ENCODE data around the gene TNRC6B. TPM values are rescaled to one million over a fixed set of nuclear protein-coding genes. Genes with fewer than 3 reads are reported as not detected.

The TNRC6B gene
- total RNA-seq, 2 experiments from 2014 or later, result 37.0 to 63.7 TPM

DNA sequence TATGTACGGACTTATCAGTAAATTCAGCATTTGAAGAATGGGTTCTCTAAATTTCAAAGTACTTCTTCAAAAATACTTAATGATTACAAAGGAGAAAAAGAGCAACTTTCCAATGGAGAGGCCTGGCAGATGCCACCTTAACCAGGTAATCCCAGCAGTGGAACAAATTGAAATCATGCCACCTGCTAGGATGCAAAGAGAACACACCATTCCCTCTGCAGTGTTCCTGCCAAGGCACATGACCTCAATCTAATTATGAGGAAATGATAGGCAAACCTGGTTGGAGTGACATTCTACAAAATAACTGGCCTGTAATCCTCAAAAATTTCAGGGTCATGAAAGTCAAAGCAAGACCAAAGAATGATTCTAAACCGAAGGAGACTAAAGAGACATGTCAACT, 21.5 kb downstream of the TNRC6B start:
- ChIA-PET POLR2A (interaction anchor here (1.3 kb wide), 1 partner anchor 115 kb away, joined by 3 read pairs; no protein-coding TSS in a partner anchor), CTCF (ENCODE audit: unreplicated experiment) (no interaction called here)
- H3K4me1 ChIP-seq (ENCODE audit: insufficient read depth, low read length, poor library complexity, severe bottlenecking), result peaks cover 36% of the 10 kb centered on the region
- peaks cover 41% of the 10 kb centered on the region for H4K20me1 ChIP-seq (ENCODE audit: insufficient read depth, low read length)
- no peaks in the 10 kb centered on the region for H3K9me2 ChIP-seq (ENCODE audit: insufficient read depth, low read length)
- TF ChIP-seq EZH2phosphoT487 (IDR thresholded peaks at IDR 0.05; ENCODE audit: borderline replicate concordance, low read depth, low read length) (no peak), CTCF (conservative IDR thresholded peaks at IDR 0.05; ENCODE audit: low read length) (no peak)
- H3K4me2 ChIP-seq (ENCODE audit: low read length), result no peak overlapping the region
- H3K9me3 ChIP-seq (ENCODE audit: low read length), result no peaks in the 10 kb centered on the region
- intact Hi-C loops (cut with micrococcal nuclease; ENCODE audit: unreplicated experiment), result no loop called here
- BruUV-seq (replicated peaks), result no TSS peak
- DNase-seq (ENCODE audit: low spot score), result no peak
- no peak overlapping the region for H3K27ac ChIP-seq (ENCODE audit: low read depth, low read length, poor library complexity, severe bottlenecking)
- H3K36me3 ChIP-seq (ENCODE audit: insufficient read depth, low read length), result peaks cover 9% of the 10 kb centered on the region; the same call in 1 of the 2 replicates
- H2AFZ ChIP-seq (ENCODE audit: low read length), result no peak overlapping the region
- H3K4me3 ChIP-seq (ENCODE audit: low read depth, low read length, poor library complexity, severe bottlenecking), result no peak overlapping the region
- peaks cover 94% of the 10 kb centered on the region for H3K79me2 ChIP-seq (ENCODE audit: insufficient read depth, low read depth, low read length)

DNA sequence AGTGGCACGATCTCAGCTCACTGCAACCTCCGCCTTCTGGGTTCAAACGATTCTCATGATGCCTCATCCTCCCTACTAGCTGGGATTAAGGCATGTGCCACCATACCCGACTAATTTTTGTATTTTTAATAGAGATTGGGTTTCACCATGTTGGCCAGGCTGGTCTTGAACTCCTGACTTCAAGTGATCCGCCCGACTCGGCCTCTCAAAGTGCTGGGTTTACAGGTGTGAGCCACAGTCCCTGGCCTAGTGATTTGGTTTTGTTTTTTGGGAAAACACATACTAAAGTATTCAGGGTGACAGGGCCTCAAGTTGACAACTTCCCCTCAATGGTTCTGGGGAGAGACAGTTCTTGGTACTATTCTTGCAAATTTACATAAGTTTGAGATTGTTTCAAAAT, 22.1 kb downstream of the TNRC6B start:
- CTCF ChIA-PET (ENCODE audit: unreplicated experiment), result no interaction called here

More for the DNA sequence above, 22.1 kb downstream of the TNRC6B start:
- intact Hi-C loops (cut with micrococcal nuclease; ENCODE audit: unreplicated experiment), result no loop called here
- Histone ChIP-seq H4K20me1 (ENCODE audit: insufficient read depth, low read length) (peaks cover 43% of the 10 kb centered on the region), H3K9me3 (ENCODE audit: low read length) (no peaks in the 10 kb centered on the region), H3K27ac (ENCODE audit: low read depth, low read length, poor library complexity, severe bottlenecking) (no peak overlapping the region), H3K36me3 (ENCODE audit: insufficient read depth, low read length) (peaks cover 7% of the 10 kb centered on the region; the same call in 1 of the 2 replicates), H3K4me2 (ENCODE audit: low read length) (no peak overlapping the region), H2AFZ (ENCODE audit: low read length) (no peak overlapping the region), H3K9me2 (ENCODE audit: insufficient read depth, low read length) (no peaks in the 10 kb centered on the region), H3K79me2 (ENCODE audit: insufficient read depth, low read depth, low read length) (peaks cover 95% of the 10 kb centered on the region), H3K4me3 (ENCODE audit: low read depth, low read length, poor library complexity, severe bottlenecking) (no peak overlapping the region), H3K4me1 (ENCODE audit: insufficient read depth, low read length, poor library complexity, severe bottlenecking) (peaks cover 41% of the 10 kb centered on the region)
- TF ChIP-seq EZH2phosphoT487 (IDR thresholded peaks at IDR 0.05; ENCODE audit: borderline replicate concordance, low read depth, low read length), result no peak
- TF ChIP-seq CTCF (conservative IDR thresholded peaks at IDR 0.05; ENCODE audit: low read length), result no peak
- POLR2A ChIA-PET, result interaction anchor here (0.5 kb wide), 1 partner anchor 136 kb away, joined by 4 read pairs; no protein-coding TSS in a partner anchor
- no TSS peak for BruUV-seq (replicated peaks)
- DNase-seq (ENCODE audit: low spot score), result no peak

All from OCI-LY7 (cell line).